ENCODE data around the gene EMX1.

Gene EMX1

GRCh38 chr2:72908741-72909140 lies 8.6 kb upstream of the EMX1 start:
- Histone ChIP-seq H3K36me3 (ENCODE audit: control insufficient read depth in 1 of 2, insufficient read depth in 2 of 2, low read length in 2 of 2) (no peaks in the 10 kb centered on the region), H3K27ac (ENCODE audit: low read length) (no peak overlapping the region), H3K4me1 (ENCODE audit: control insufficient read depth in 1 of 2, insufficient read depth in 2 of 2, low read length in 2 of 2) (no peaks in the 10 kb centered on the region), H3K9me3 (ENCODE audit: control insufficient read depth in 1 of 2, low read length in 2 of 2) (no peaks in the 10 kb centered on the region), H3K4me3 (ENCODE audit: low read depth in 1 of 2, low read length in 2 of 2) (no peak overlapping the region), H3K27me3 (ENCODE audit: low read depth, low read length) (peaks cover 18% of the 10 kb centered on the region)

GRCh38 chr2:72911256-72911655 lies 6.1 kb upstream of the EMX1 start:
- Histone ChIP-seq H3K27me3 (ENCODE audit: low read depth, low read length) (peaks cover 43% of the 10 kb centered on the region), H3K9me3 (ENCODE audit: control insufficient read depth in 1 of 2, low read length in 2 of 2) (no peaks in the 10 kb centered on the region), H3K27ac (ENCODE audit: low read length) (no peak overlapping the region), H3K4me1 (ENCODE audit: control insufficient read depth in 1 of 2, insufficient read depth in 2 of 2, low read length in 2 of 2) (peaks cover 0 to 13% of the 10 kb centered on the region in 2 donors), H3K36me3 (ENCODE audit: control insufficient read depth in 1 of 2, insufficient read depth in 2 of 2, low read length in 2 of 2) (no peaks in the 10 kb centered on the region), H3K4me3 (ENCODE audit: low read depth in 1 of 2, low read length in 2 of 2) (no peak overlapping the region)

- H3K4me3 ChIP-seq (ENCODE audit: low read depth in 1 of 2, low read length in 2 of 2), result no peak overlapping the region
- no peaks in the 10 kb centered on the region for H3K9me3 ChIP-seq (ENCODE audit: control insufficient read depth in 1 of 2, low read length in 2 of 2)
- peaks cover 53% of the 10 kb centered on the region for H3K27me3 ChIP-seq (ENCODE audit: low read depth, low read length)
- no peaks in the 10 kb centered on the region for H3K36me3 ChIP-seq (ENCODE audit: control insufficient read depth in 1 of 2, insufficient read depth in 2 of 2, low read length in 2 of 2)
- peaks cover 0 to 37% of the 10 kb centered on the region in 2 donors for H3K4me1 ChIP-seq (ENCODE audit: control insufficient read depth in 1 of 2, insufficient read depth in 2 of 2, low read length in 2 of 2)
- no peak overlapping the region for H3K27ac ChIP-seq (ENCODE audit: low read length)
Measured at GRCh38 chr2:72913486-72914205, 3.7 kb upstream of the EMX1 start.

GRCh38 chr2:72914206-72914559 lies 3.1 kb upstream of the EMX1 start:
- H3K27me3 ChIP-seq (ENCODE audit: low read depth, low read length), result peaks cover 59% of the 10 kb centered on the region
- H3K4me1 ChIP-seq (ENCODE audit: control insufficient read depth in 1 of 2, insufficient read depth in 2 of 2, low read length in 2 of 2), result peaks cover 0 to 40% of the 10 kb centered on the region in 2 donors
- H3K36me3 ChIP-seq (ENCODE audit: control insufficient read depth in 1 of 2, insufficient read depth in 2 of 2, low read length in 2 of 2), result no peaks in the 10 kb centered on the region

GRCh38 chr2:72914589-72915319 lies 2.6 kb upstream of the EMX1 start:
- Histone ChIP-seq H3K27ac (ENCODE audit: low read length) (no peak overlapping the region), H3K27me3 (ENCODE audit: low read depth, low read length) (peaks cover 64% of the 10 kb centered on the region), H3K36me3 (ENCODE audit: control insufficient read depth in 1 of 2, insufficient read depth in 2 of 2, low read length in 2 of 2) (no peaks in the 10 kb centered on the region), H3K9me3 (ENCODE audit: control insufficient read depth in 1 of 2, low read length in 2 of 2) (no peaks in the 10 kb centered on the region), H3K4me1 (ENCODE audit: control insufficient read depth in 1 of 2, insufficient read depth in 2 of 2, low read length in 2 of 2) (peaks cover 0 to 41% of the 10 kb centered on the region in 2 donors), H3K4me3 (ENCODE audit: low read depth in 1 of 2, low read length in 2 of 2) (no peak overlapping the region)

More at GRCh38 chr2:72914206-72914559, 3.1 kb upstream of the EMX1 start:
- Histone ChIP-seq H3K9me3 (ENCODE audit: control insufficient read depth in 1 of 2, low read length in 2 of 2) (no peaks in the 10 kb centered on the region), H3K27ac (ENCODE audit: low read length) (no peak overlapping the region), H3K4me3 (ENCODE audit: low read depth in 1 of 2, low read length in 2 of 2) (no peak overlapping the region)

GRCh38 chr2:72915320-72915906 lies 1.9 kb upstream of the EMX1 start:
- peaks cover 0 to 47% of the 10 kb centered on the region in 2 donors for H3K4me1 ChIP-seq (ENCODE audit: control insufficient read depth in 1 of 2, insufficient read depth in 2 of 2, low read length in 2 of 2)
- H3K27ac ChIP-seq (ENCODE audit: low read length), result no peak overlapping the region
- no peaks in the 10 kb centered on the region for H3K36me3 ChIP-seq (ENCODE audit: control insufficient read depth in 1 of 2, insufficient read depth in 2 of 2, low read length in 2 of 2)
- H3K27me3 ChIP-seq (ENCODE audit: low read depth, low read length), result peaks cover 71% of the 10 kb centered on the region
- H3K4me3 ChIP-seq (ENCODE audit: low read depth in 1 of 2, low read length in 2 of 2), result peak overlapping the region in 1 of 2 donors; percentile 66
- no peaks in the 10 kb centered on the region for H3K9me3 ChIP-seq (ENCODE audit: control insufficient read depth in 1 of 2, low read length in 2 of 2)

GRCh38 chr2:72915907-72916742 lies 1.2 kb upstream of the EMX1 start:
- H3K9me3 ChIP-seq (ENCODE audit: control insufficient read depth in 1 of 2, low read length in 2 of 2), result no peaks in the 10 kb centered on the region
- H3K27ac ChIP-seq (ENCODE audit: low read length), result no peak overlapping the region
- H3K4me1 ChIP-seq (ENCODE audit: control insufficient read depth in 1 of 2, insufficient read depth in 2 of 2, low read length in 2 of 2), result peaks cover 0 to 54% of the 10 kb centered on the region in 2 donors
- H3K27me3 ChIP-seq (ENCODE audit: low read depth, low read length), result peaks cover 78% of the 10 kb centered on the region
- H3K36me3 ChIP-seq (ENCODE audit: control insufficient read depth in 1 of 2, insufficient read depth in 2 of 2, low read length in 2 of 2), result no peaks in the 10 kb centered on the region
- peak overlapping the region; percentile 48 to 66 for H3K4me3 ChIP-seq (ENCODE audit: low read depth in 1 of 2, low read length in 2 of 2)

GRCh38 chr2:72916743-72917137 lies 579 bp upstream of the EMX1 start:
- Histone ChIP-seq H3K27ac (ENCODE audit: low read length) (no peak overlapping the region), H3K9me3 (ENCODE audit: control insufficient read depth in 1 of 2, low read length in 2 of 2) (no peaks in the 10 kb centered on the region), H3K4me3 (ENCODE audit: low read depth in 1 of 2, low read length in 2 of 2) (peak overlapping the region; percentile 48 to 66), H3K4me1 (ENCODE audit: control insufficient read depth in 1 of 2, insufficient read depth in 2 of 2, low read length in 2 of 2) (peaks cover 0 to 54% of the 10 kb centered on the region in 2 donors), H3K36me3 (ENCODE audit: control insufficient read depth in 1 of 2, insufficient read depth in 2 of 2, low read length in 2 of 2) (no peaks in the 10 kb centered on the region), H3K27me3 (ENCODE audit: low read depth, low read length) (peaks cover 81% of the 10 kb centered on the region)

GRCh38 chr2:72917877-72918553 lies 696 bp downstream of the EMX1 start:
- Histone ChIP-seq H3K27me3 (ENCODE audit: low read depth, low read length) (peaks cover 92% of the 10 kb centered on the region), H3K4me1 (ENCODE audit: control insufficient read depth in 1 of 2, insufficient read depth in 2 of 2, low read length in 2 of 2) (peaks cover 0 to 54% of the 10 kb centered on the region in 2 donors)

GRCh38 chr2:72919414-72920317 lies 2.3 kb downstream of the EMX1 start:
- H3K27me3 ChIP-seq (ENCODE audit: low read depth, low read length), result peaks cover 90% of the 10 kb centered on the region
- peak overlapping the region in 1 of 2 donors; percentile 53 for H3K4me3 ChIP-seq (ENCODE audit: low read depth in 1 of 2, low read length in 2 of 2)
- H3K27ac ChIP-seq (ENCODE audit: low read length), result no peak overlapping the region
- no peaks in the 10 kb centered on the region for H3K36me3 ChIP-seq (ENCODE audit: control insufficient read depth in 1 of 2, insufficient read depth in 2 of 2, low read length in 2 of 2)
- H3K9me3 ChIP-seq (ENCODE audit: control insufficient read depth in 1 of 2, low read length in 2 of 2), result no peaks in the 10 kb centered on the region
- H3K4me1 ChIP-seq (ENCODE audit: control insufficient read depth in 1 of 2, insufficient read depth in 2 of 2, low read length in 2 of 2), result peaks cover 0 to 63% of the 10 kb centered on the region in 2 donors

More at GRCh38 chr2:72917877-72918553, 696 bp downstream of the EMX1 start:
- Histone ChIP-seq H3K27ac (ENCODE audit: low read length) (no peak overlapping the region), H3K9me3 (ENCODE audit: control insufficient read depth in 1 of 2, low read length in 2 of 2) (no peaks in the 10 kb centered on the region), H3K36me3 (ENCODE audit: control insufficient read depth in 1 of 2, insufficient read depth in 2 of 2, low read length in 2 of 2) (no peaks in the 10 kb centered on the region), H3K4me3 (ENCODE audit: low read depth in 1 of 2, low read length in 2 of 2) (peak overlapping the region in 1 of 2 donors; percentile 66)

Data from muscle layer of duodenum (tissue), 2 donors.